Measurements from ENCODE around the gene TMTC3. TPM values are rescaled to one million over a fixed set of nuclear protein-coding genes. Genes with fewer than 3 reads are reported as not detected.
"Not testable (repeated sequence)": the region's sequence is repeated elsewhere in the genome, so short reads cannot be mapped to it uniquely, and the experiment has no call there.

The TMTC3 gene
- total RNA-seq, 1 donor from 2014 or later: 32.6 TPM

- DNase-seq (ENCODE audit: low read depth): no peak
These were observed 24.1 kb downstream of the TMTC3 start for GRCh38 chr12:88166179-88166578.

DNA sequence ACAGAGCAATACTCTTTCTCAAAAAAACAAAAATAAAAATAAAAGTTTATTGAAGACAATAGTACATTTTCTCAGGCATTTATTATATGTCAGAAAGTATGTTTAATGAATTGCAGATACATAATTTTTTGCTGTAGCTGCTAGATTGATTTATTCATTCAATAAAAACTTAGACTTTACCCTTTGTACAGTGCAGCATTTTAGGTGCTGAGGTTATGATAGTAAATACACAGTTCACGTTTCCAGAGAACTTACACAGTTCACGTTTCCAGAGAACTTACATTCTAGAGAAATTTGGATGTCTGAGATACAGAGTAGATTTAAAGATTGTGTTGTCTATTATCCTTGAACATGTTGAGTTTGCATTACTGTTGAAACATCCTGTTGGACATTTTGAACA, 25.3 kb downstream of the TMTC3 start:
- DNase-seq (ENCODE audit: low read depth): no peak

GRCh38 chr12:88172844-88173407, 30.8 kb downstream of the TMTC3 start:
- no peak for DNase-seq (ENCODE audit: low read depth)

DNA sequence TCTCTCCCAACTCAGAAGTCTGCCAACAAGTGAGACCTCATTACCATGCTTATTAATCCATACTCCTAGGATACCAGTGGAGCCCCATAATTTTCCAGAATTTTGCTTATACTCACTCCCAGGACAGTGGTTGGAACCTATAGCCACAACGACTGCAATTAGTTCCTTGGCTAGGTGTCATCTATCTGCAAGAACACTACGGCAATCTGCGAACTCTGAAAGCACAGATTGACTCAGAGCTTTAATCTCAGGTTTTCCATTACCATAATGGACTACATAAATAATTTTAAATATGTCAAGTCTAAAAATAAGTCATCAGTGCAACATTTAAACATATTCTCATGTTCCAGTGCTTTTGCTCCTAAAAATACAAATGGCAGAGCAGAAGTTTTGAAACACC, 33.4 kb downstream of the TMTC3 start:
- DNase-seq (ENCODE audit: low read depth): no peak

- DNase-seq (ENCODE audit: low read depth): no peak
These were observed 37.4 kb downstream of the TMTC3 start for GRCh38 chr12:88179436-88180014.

GRCh38 chr12:88181881-88182280, 39.8 kb downstream of the TMTC3 start:
- no peak for DNase-seq (ENCODE audit: low read depth)

GRCh38 chr12:88182416-88182815, 40.3 kb downstream of the TMTC3 start:
- no peak for DNase-seq (ENCODE audit: low read depth)

DNA sequence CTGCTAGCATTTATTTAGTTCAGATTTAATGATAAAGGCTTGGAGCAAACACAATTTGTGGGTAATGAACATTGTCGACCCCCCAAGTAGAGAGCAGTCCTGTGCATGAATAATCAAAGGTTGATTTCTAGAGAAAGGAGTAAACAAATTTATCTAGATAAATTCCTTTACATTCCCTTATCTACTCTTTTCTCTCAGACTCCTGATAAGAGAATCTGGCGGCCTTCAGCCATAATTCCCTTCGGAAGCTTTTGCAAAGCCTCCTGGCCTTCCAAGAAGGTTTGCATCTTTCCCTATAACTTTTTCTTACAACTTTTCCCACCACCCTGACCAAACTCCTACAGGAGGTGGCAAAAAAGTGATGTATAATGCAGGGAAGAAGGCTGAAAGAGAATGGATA, 42.1 kb downstream of the TMTC3 start:
- no peak for DNase-seq (ENCODE audit: low read depth)

- DNase-seq (ENCODE audit: low read depth): no peak
These were observed 43.2 kb downstream of the TMTC3 start for GRCh38 chr12:88185279-88185678.

- peak; percentile 72 for DNase-seq (ENCODE audit: low read depth)
These were observed 43.9 kb downstream of the TMTC3 start for GRCh38 chr12:88185988-88186387.

- DNase-seq (ENCODE audit: low read depth): no peak
These were observed 45.5 kb downstream of the TMTC3 start for GRCh38 chr12:88187571-88187970.

DNA sequence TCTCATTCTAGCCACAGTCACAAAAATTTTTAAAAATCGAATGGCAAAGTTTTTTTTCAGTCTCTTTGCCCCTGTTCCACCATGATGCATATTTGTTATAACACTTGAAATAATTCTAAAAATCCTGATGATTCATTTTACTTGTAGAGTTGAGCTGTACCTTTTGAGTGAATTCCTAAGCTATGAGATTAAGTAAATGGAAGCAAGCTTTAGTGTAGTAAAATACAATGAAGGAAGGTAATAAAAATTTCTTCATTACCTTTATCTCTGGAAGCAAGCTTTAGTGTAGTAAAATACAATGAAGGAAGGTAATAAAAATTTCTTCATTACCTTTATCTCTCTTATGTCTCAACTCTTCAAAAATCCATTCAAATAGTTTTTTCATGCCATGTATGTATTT, 46.1 kb downstream of the TMTC3 start:
- peak; percentile 40 for DNase-seq (ENCODE audit: low read depth)

- DNase-seq (ENCODE audit: low read depth): no peak
These were observed 50.3 kb downstream of the TMTC3 start for GRCh38 chr12:88192426-88192825.

DNA sequence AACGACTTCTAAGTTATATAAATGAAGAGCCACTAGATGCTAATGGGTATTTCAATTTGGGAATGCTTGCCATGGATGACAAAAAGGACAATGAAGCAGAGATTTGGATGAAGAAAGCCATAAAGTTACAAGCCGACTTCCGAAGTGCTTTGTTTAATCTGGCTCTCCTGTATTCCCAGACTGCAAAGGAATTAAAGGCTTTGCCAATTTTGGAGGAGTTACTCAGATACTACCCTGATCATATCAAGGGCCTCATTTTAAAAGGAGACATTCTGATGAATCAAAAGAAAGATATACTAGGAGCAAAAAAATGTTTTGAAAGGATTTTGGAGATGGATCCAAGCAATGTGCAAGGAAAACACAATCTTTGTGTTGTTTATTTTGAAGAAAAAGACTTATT, 52.8 kb downstream of the TMTC3 start:
- no peak for DNase-seq (ENCODE audit: low read depth)

- DNase-seq (ENCODE audit: low read depth): no peak
These were observed 57.9 kb downstream of the TMTC3 start for GRCh38 chr12:88200029-88200428.

GRCh38 chr12:88202500-88202899, 60.4 kb downstream of the TMTC3 start:
- no peak for DNase-seq (ENCODE audit: low read depth)

DNA sequence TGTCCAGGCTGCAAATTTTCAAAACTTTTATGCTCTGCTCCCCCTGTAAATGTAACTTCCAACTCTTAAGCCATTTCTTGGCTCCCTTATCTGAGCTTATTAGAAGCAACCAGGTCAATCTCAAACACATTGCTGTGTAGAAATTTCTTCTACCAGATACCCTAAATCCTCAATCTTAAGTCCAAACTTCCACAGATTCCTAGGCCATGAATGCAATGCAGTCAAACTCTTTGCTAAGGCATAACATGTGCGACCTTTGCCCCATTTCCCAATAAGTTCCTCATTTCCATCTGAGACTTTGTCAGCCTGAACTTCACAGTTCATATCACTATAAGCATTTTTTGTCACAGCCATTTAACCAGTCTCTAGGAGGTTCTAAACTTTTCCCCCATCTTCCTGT, 64.5 kb downstream of the TMTC3 start:
- peak; percentile 6 for DNase-seq (ENCODE audit: low read depth)

GRCh38 chr12:88207921-88208620, 66.0 kb downstream of the TMTC3 start:
- DNase-seq (ENCODE audit: low read depth): peak; percentile 2

DNA sequence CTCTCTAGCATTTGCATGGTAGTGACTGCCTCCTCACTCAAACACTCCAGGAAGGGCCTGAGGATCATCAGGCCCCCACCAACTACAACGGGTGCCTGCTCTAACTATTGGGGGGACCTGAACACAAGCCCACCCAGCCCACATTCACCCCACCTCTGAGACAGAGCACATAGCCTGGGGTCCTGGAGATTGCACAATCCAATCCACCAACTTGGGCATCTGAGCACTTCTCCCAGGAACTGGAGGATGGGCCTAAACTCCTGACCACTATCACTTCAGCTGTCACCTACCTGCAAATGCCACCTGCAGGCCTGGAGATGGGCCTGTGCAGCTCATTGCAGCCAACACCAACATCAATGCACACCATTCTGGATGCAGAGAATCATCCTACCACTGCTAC, 66.6 kb downstream of the TMTC3 start:
- no peak for DNase-seq (ENCODE audit: low read depth)

DNA sequence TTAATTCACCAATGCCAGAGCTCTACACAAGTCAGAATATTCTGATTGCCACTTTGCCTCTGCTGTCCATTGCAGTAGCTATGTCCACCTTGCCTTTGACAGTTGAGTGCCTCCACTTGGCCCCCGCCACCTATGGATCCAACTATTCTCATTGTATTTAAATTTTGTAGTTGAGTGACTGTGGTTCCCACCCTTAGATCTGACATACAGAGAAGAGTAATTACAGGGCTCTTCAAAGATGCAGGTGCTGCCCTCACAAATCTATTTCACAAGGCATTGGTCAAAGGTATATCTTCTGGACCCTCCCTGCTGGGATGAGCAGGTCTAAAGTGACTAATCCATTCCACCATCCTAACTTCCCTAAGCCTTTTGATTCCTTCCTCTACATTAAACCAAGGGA, 68.2 kb downstream of the TMTC3 start:
- not testable (repeated sequence) for DNase-seq (ENCODE audit: low read depth)

GRCh38 chr12:88218293-88218692, 76.2 kb downstream of the TMTC3 start:
- no peak for DNase-seq (ENCODE audit: low read depth)

DNA sequence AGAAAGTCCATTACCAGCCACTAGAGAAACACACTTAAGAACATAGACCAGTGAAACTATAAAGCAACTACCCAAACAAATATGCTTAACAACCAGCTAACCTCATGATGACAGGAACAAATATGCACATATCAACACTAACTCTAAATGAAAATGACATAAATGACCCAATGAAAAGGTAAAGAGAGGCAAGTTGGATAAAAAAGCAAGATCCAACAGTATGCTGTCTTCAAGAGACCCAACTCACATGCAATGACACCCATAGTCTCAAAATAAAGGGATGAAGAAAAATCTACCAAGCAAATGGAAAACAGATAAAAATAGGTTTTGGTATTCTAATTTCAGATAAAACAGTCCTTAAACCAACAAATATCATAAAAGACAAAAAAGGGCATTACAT, 77.8 kb downstream of the TMTC3 start:
- no peak for DNase-seq (ENCODE audit: low read depth)

DNA sequence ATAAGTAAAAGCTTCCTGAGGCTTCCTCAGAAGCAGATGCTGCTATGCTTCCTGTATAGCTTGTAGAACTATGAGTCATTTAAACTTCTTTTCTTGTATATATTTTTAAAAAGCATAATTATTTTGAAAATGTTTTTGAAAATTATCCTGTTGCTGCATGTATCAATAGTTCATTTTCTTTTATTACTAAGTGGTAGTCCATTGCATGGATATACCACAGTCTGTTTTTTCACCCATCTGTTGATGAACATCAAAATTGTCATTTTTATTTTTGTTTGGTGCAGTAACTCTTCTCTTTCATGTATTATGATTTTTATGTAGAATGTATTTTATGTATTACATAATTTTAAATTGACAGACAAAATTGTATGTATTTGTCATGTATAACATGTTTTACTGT, 81.4 kb downstream of the TMTC3 start:
- DNase-seq (ENCODE audit: low read depth): no peak

- no peak for DNase-seq (ENCODE audit: low read depth)
These were observed 83.7 kb downstream of the TMTC3 start for GRCh38 chr12:88225776-88226175.
